ENCODE data around the gene TRABD. TPM values are rescaled to one million over a fixed set of nuclear protein-coding genes. Genes with fewer than 3 reads are reported as not detected.

Gene TRABD
- total RNA-seq, 1 experiment from 2014 or later, result 57.3 TPM

DNA sequence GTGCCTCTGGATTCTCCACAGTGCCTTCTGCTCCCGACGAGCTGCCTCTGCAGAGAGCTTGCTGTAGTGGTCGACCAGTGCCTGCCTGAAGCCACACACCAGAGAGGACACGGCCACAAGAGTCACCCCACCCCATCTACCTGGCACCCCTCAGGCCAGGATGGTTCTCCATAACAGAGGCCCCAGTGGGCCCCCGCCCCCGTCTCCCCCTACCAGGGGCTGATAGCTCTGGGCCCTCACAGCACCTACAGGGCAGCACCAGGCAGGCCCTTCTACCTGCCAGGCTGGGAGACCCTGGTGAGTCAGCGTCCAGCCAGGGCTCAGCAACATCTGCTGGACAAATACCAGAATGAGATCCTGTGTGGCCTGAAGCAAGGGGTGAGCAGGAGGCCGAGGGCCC is 36.8 kb downstream of the TRABD start:
- BruUV-seq (replicated peaks), result no TSS peak
- Mint-ChIP-seq H3K4me3 (ENCODE audit: low read depth, unreplicated experiment) (no peak overlapping the region), H3K9me3 (ENCODE audit: low read depth, unreplicated experiment) (no peaks in the 10 kb centered on the region), H3K27ac (ENCODE audit: unreplicated experiment) (no peak overlapping the region), H3K36me3 (ENCODE audit: insufficient read depth, unreplicated experiment) (peaks cover 70% of the 10 kb centered on the region), H3K4me1 (ENCODE audit: low read depth, unreplicated experiment) (no peaks in the 10 kb centered on the region), H3K27me3 (ENCODE audit: unreplicated experiment) (no peaks in the 10 kb centered on the region)
- CTCF ChIA-PET, result no interaction called here
- no peak for DNase-seq
- intact Hi-C loops (cut with micrococcal nuclease; ENCODE audit: unreplicated experiment), result no loop called here
- no peak for TF ChIP-seq CTCF (IDR thresholded peaks at IDR 0.05; ENCODE audit: unreplicated experiment)

DNA sequence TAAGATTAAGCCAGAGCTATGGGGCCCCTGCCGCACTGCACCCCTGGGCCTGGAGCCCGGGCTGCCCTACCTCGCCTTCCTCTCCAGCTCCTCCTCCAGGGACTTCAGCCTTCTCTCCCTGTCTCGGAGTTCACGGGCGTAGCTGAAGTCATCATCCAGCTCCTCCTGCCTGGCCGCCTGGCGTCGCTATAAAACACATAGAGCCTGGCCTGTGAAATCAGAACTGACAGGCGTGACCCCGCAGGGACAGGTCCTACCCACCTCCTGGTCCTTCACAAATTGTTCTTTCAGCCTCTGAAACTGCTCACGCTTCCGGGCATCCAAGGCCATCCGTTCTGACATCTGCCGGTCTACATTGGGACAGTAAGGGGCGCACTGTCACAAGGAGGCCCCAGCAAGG is 38.4 kb downstream of the TRABD start:
- no TSS peak for BruUV-seq (replicated peaks)
- CTCF ChIA-PET, result no interaction called here
- DNase-seq, result no peak
- Mint-ChIP-seq H3K4me1 (ENCODE audit: low read depth, unreplicated experiment) (no peaks in the 10 kb centered on the region), H3K27me3 (ENCODE audit: unreplicated experiment) (no peaks in the 10 kb centered on the region), H3K27ac (ENCODE audit: unreplicated experiment) (no peak overlapping the region), H3K9me3 (ENCODE audit: low read depth, unreplicated experiment) (no peaks in the 10 kb centered on the region), H3K4me3 (ENCODE audit: low read depth, unreplicated experiment) (no peak overlapping the region), H3K36me3 (ENCODE audit: insufficient read depth, unreplicated experiment) (peaks cover 57% of the 10 kb centered on the region)
- intact Hi-C loops (cut with micrococcal nuclease; ENCODE audit: unreplicated experiment), result no loop called here
- TF ChIP-seq CTCF (IDR thresholded peaks at IDR 0.05; ENCODE audit: unreplicated experiment), result no peak

GRCh38 chr22:50225200-50225969 is 39.7 kb downstream of the TRABD start:
- Mint-ChIP-seq H3K4me3 (ENCODE audit: low read depth, unreplicated experiment) (no peak overlapping the region), H3K4me1 (ENCODE audit: low read depth, unreplicated experiment) (no peaks in the 10 kb centered on the region), H3K27me3 (ENCODE audit: unreplicated experiment) (no peaks in the 10 kb centered on the region), H3K9me3 (ENCODE audit: low read depth, unreplicated experiment) (no peaks in the 10 kb centered on the region), H3K27ac (ENCODE audit: unreplicated experiment) (no peak overlapping the region), H3K36me3 (ENCODE audit: insufficient read depth, unreplicated experiment) (peaks cover 53% of the 10 kb centered on the region)
- DNase-seq, result no peak
- no peak for TF ChIP-seq CTCF (IDR thresholded peaks at IDR 0.05; ENCODE audit: unreplicated experiment)
- BruUV-seq (replicated peaks), result no TSS peak
- CTCF ChIA-PET, result no interaction called here
- intact Hi-C loops (cut with micrococcal nuclease; ENCODE audit: unreplicated experiment), result no loop called here

DNA sequence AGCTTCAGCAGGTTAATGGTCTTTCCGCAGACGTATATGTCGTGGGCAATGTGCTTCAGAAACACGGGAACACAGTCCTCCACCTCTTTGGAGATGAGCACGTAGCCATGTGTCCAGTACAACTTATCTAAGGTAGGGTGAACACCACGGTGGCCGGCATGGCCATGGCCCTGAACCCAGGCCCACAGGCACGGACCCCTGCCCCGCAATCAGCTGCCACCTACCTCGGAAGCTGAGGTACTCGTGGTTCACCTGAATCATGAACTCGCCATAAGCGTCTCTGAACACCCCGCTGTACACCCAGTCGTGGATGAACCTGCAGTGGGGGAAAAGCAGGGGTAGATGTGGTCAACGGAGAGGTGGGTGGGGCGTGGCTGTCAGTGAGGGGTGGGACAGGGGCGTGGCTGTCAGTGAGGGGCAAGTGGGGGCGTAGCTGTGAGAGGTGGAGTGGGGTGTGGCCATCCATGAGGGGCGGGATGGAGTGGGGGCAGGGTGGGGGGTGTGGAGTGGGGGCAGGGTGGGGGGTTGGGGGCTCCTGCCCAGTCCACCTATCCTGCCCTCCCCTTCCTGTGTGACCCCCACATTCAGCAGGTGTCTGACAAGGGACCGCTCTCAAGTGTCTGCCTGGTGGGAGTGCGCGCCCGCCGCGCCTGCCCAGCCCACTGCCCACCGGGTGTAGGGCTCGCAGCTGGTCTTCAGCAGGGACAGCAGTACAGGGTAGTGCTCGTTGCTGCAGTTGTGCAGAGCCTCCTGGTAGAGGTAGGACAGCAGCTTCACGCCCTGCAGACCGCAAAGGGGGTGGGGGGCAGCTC is 40.6 kb downstream of the TRABD start:
- CTCF ChIA-PET, result no interaction called here
- Mint-ChIP-seq H3K27me3 (ENCODE audit: unreplicated experiment) (no peaks in the 10 kb centered on the region), H3K4me1 (ENCODE audit: low read depth, unreplicated experiment) (no peaks in the 10 kb centered on the region), H3K36me3 (ENCODE audit: insufficient read depth, unreplicated experiment) (peaks cover 53% of the 10 kb centered on the region), H3K27ac (ENCODE audit: unreplicated experiment) (no peak overlapping the region), H3K4me3 (ENCODE audit: low read depth, unreplicated experiment) (no peak overlapping the region), H3K9me3 (ENCODE audit: low read depth, unreplicated experiment) (no peaks in the 10 kb centered on the region)
- TF ChIP-seq CTCF (IDR thresholded peaks at IDR 0.05; ENCODE audit: unreplicated experiment), result no peak
- DNase-seq, result no peak
- no TSS peak for BruUV-seq (replicated peaks)
- intact Hi-C loops (cut with micrococcal nuclease; ENCODE audit: unreplicated experiment), result no loop called here

Data from Calu3 (cell line).